Measurements from ENCODE around the gene CYP4B1.

Gene CYP4B1

DNA sequence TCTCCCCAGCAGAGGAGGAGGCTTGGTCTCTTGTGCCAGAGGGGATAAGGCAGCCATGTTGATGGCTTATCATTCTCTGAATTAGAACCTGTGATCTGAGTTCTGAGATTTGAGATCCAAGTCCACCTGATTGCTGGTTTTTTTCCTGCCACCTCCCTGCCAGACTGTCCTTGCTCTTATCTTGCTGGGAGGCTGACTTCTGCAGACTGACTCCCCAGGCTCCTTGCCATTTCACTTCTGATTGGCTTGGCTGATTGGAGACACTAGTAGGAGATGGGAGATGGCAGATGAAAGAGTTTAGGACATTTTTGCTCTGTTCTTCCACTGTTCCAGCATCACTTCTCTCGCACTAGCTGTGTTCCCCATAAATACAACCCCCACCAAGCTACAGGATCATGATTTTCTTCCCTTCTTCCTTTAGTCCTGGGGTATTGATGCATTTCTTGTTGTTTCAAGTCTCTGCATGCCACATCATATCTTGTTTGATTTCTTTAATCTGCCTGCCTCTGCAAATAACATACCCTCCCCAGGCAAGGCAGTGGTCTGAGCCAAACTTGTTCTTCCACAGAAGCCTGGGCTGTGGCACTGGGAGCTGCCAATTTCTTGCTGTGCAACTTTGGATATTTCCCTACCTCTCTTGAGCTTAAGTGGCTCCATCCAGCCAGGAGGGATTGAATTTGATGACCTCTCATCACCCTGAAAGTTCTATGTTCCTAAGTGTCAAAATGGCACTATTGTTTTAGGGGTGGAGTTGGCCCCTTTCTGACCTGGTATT, 963 bp upstream of the CYP4B1 start:
- no peak for DNase-seq

- no peak for DNase-seq
Observed at GRCh38 chr1:46800742-46801141, 1.9 kb downstream of the CYP4B1 start.

- no peak for DNase-seq
Observed at GRCh38 chr1:46801323-46802055, 2.6 kb downstream of the CYP4B1 start.

GRCh38 chr1:46802081-46802480, 3.2 kb downstream of the CYP4B1 start:
- DNase-seq = no peak

GRCh38 chr1:46802901-46803574, 4.2 kb downstream of the CYP4B1 start:
- DNase-seq = no peak

DNA sequence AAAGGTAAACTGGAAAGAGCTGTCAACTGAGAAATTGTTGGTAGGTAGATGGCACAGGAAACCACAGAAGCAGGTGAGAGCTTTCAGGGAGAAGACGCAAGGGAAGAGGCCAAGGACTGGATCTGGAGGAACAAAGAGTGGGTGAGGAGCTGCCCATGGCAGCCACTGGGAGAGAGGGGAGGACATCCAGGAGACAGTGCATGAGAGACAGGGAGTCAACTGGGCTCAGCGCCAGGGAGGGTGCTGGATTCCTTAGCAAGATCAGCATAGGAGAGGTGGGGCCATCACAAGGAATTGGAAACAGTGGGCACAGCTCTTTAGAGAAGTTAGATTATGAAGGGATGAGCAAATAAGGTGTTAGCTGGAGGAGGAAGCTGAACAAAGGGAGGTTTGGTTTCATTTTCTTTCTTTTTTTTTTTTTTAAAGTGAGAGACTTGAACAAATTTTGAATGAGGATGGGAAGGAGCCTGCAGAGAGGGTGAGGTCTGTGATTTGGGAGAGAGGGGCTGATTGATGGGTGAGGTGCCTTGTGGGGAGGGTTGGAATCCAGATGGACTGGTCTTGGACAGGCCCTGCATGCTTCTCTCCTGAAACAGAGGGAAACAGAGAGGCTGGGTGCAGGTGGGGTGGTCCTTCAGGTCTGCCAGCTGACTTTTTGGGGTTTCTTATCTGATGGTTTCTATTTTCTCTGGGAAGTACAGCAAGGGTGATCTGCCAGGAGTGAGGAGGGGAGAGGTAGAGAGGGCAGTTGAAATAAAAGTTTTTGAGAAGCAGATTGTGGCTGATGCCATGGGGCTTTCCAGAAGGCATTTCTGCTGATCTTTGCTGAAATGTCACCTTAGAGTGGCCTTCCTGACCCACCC, 5.4 kb downstream of the CYP4B1 start:
- DNase-seq = no peak

GRCh38 chr1:46804926-46805325, 6.1 kb downstream of the CYP4B1 start:
- DNase-seq = no peak

DNA sequence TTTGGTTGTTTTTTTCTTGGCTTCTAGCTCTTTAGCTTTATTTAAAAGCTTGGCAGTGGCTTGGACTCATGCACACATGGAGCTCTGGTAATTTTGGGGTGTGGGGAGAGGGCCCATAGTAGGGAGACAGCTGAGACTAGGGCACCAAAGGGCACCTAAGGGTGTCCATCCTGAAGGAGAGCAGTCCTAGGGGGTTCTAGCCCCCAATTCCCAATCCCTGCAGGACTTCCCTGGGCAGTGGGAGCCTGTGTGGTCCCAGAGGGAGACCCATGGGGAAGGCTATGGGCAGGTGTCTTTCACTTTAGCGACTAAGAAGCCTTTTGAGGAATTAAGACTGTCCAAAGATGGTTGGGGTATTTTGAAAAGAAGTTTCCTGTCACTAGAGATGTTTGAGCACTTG, 6.9 kb downstream of the CYP4B1 start:
- DNase-seq = no peak

DNA sequence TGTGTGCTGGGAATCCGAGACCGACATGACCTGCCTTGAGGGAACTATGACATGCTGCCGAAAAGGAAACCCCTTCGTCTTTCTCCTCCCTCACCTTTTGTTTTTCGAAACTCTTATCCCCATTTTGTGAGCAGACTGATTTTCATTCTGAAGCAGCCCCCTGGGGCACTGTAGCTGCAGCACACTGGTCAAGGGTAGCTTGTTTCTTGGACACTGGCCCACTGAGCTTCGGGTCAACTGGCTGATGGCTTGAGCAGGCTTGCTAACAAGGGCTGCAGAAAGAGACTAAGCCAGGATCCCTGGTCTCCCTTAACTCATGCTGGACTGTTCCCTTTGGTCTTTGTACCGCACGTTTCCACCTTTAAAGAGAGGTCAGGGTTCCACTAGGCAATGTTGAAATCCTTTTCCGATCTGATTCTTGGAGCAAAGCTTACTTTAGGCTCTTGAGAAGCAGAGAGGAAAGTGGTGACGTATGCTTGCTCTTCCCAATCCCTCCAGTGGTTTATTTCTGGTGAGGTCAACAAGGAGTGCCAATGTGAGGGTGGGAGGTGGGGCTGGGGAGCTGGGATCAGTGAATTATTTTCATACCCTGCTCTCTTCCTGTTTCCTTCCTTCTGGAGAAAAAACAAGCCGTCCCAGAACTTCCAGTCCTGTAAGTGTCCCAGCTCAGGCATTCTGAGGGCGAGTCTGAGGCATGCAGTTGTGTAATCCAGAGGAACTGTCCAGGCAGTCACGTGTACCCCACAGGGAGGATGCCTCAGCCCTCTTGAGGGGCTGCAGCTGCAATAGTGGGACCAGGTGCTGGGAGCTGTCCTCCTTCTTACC, 7.6 kb downstream of the CYP4B1 start:
- no peak for DNase-seq

DNA sequence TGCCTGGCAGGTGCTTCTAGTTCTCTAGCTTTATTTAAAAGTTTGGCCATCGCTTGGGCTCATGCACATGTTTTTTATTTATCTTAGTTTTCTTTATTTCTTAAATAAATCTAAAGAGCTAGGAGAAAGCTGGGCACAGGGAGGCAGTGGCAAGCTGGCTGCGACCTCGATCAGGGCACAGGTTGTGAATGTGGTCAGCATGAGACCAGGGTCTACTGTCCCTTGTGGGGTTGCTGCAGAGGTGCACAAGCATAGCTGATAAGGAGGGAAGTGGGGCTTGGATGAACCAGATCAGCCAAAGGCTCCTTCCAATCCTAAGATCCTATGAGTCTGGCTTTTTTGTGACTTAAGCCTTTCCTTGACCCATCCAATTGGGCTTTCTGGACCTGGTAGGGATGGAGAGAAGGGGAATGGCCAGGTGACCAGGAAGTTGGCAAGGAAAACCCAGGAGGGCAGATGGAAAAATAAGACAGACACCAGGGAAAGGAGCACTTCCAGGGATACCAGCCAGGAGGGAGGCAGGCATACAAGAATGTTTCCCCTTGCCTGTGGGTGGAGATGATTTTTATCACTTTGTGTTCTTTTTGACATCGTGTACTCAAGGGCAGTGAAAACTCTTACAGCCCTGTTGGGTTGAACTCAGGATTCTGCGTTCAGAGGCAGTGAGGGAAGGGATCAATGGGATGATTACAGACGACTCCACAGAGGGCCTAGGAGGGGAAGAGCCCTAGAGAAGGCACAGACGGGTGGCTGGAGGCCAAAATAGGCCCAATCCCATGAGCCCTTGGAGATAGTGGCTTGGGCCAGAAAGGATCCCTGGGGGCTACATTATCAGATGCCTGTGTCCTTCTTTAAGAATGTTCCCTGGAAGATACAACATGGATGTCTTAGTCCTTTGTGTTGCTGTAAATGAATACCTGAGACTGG, 8.5 kb downstream of the CYP4B1 start:
- no peak for DNase-seq

- DNase-seq = no peak
Observed at GRCh38 chr1:46809071-46809470, 10.2 kb downstream of the CYP4B1 start.

DNA sequence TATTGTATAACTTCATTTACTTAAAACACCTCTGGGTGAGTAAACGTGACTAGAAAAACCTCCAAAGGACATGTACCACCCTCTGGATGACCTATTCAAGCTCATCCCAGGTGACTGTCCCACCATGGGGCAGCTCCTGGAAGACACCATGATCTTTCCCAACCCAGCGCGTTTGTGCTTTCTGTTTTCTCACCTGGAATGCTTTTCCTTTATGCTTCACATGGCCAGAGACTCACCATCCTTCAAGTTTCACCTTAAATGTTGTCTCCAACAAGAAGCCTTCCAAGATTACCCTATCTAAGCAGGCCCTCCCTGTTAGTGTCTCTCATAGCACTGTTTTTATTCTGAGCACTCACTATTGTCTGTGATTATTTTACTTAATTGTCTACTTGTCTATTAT, 11.1 kb downstream of the CYP4B1 start:
- no peak for DNase-seq

DNA sequence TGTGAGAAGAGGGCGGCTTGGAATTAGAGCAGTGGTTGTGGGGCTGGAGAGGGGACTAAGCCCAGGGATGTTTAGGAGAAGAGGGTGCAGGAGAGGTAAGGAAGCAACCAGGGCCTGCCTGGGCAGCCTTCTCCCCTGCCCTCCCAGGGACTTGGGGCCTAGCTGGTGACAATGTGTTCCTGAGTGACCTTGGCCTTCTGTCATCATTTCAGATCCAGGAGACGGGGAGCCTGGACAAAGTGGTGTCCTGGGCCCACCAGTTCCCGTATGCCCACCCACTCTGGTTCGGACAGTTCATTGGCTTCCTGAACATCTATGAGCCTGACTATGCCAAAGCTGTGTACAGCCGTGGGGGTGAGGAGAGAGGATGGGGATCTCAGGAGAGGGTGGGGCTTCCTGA, 11.8 kb downstream of the CYP4B1 start:
- no peak for DNase-seq

GRCh38 chr1:46811053-46811452, 12.2 kb downstream of the CYP4B1 start:
- no peak for DNase-seq

GRCh38 chr1:46812065-46812963, 13.5 kb downstream of the CYP4B1 start:
- no peak for DNase-seq

DNA sequence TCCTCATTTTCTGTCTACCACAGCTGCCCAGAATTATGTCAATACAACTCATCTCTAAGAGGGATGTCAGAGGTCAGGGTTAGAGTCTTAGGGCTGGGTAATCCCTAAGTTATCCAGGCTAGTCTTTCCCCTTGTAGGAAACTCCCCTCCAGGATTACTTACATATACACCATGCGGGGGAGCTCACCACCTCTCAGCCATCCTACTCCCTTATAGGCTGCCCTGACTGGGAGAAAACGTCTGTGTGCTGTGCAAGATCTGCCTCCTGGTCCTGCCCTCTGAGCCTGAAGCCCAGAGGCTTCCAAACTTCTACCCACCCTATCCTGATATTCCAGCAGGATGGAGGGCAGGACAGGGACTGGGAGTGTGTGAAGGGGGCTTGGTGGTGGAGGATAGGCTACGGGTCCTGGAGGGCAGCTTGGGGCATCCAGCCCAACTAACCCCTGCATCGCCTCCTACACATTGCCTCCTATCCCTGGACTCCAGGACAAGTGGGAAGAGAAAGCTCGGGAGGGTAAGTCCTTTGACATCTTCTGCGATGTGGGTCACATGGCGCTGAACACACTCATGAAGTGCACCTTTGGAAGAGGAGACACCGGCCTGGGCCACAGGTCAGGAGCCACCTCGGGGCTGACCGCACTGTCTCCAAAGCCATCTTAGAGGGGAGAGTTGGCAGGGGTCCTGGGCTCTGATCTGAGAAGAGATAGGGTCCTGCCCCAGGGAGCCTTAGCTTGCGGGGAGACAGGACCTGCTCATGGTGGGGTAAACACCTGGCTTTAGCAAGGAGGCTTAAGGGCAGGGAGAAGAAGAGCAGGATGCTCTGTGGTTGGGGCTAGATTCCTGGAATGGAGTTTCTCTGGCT, 14.4 kb downstream of the CYP4B1 start:
- no peak for DNase-seq

GRCh38 chr1:46813858-46814396, 15.1 kb downstream of the CYP4B1 start:
- DNase-seq = no peak

GRCh38 chr1:46815133-46815532, 16.3 kb downstream of the CYP4B1 start:
- DNase-seq = no peak

All from NCI-H446 treated with DMSO at 0.1 percent for 48 hours (cell line).